Measurements from ENCODE around the gene PTPN9. TPM values are rescaled to one million over a fixed set of nuclear protein-coding genes. Genes with fewer than 3 reads are reported as not detected.
A peak's percentile ranks its signal among the peaks of the same experiment; 100 is the strongest.

The PTPN9 gene
- total RNA-seq, 1 experiment from 2014 or later, result 15.7 TPM

DNA sequence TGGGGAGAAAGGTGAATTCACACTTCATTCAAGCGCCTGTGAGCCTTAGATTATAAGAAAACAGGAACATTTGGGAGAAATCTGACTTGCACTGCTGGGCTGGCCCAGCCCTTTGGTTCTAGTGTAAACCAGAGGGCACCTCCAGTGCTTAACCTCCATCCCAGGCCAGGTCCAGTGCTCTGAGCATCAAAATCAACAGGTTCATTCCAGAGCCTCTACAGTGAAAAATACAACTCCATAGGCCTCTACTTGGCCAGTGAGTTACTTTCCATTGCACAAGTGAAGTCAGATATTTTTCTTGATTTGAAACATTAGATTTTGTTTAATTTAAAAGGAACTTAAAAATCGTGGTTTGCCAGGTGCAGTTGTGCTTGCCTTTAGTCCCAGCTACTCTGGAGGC lies 43.4 kb upstream of the PTPN9 start:
- Histone ChIP-seq H3K9me3 (ENCODE audit: low read length) (no peaks in the 10 kb centered on the region), H4K20me1 (ENCODE audit: low read length) (no peaks in the 10 kb centered on the region), H3K27ac (ENCODE audit: low read length) (no peak overlapping the region), H3K4me3 (ENCODE audit: low read length) (no peak overlapping the region), H3K4me2 (ENCODE audit: low read length) (no peak overlapping the region), H3K36me3 (ENCODE audit: low read depth, low read length) (no peaks in the 10 kb centered on the region), H2AFZ (ENCODE audit: low read length) (no peak overlapping the region), H3K9me2 (replicated peaks; ENCODE audit: low read length) (no peaks in the 10 kb centered on the region), H3K9ac (ENCODE audit: low read length) (no peak overlapping the region), H3K79me2 (ENCODE audit: low read length) (no peaks in the 10 kb centered on the region), H3K4me1 (ENCODE audit: insufficient read depth, low read length) (peaks cover 27% of the 10 kb centered on the region), H3F3A (ENCODE audit: low read length, unreplicated experiment) (peaks cover 15% of the 10 kb centered on the region), H3K27me3 (ENCODE audit: low read length) (no peaks in the 10 kb centered on the region)
- no peak for TF ChIP-seq EZH2phosphoT487 (IDR thresholded peaks at IDR 0.05; ENCODE audit: borderline replicate concordance, low read length)
- no peak for TF ChIP-seq EZH2 (IDR thresholded peaks at IDR 0.05; ENCODE audit: low read length, unreplicated experiment)
- TF ChIP-seq, protein P1, sequence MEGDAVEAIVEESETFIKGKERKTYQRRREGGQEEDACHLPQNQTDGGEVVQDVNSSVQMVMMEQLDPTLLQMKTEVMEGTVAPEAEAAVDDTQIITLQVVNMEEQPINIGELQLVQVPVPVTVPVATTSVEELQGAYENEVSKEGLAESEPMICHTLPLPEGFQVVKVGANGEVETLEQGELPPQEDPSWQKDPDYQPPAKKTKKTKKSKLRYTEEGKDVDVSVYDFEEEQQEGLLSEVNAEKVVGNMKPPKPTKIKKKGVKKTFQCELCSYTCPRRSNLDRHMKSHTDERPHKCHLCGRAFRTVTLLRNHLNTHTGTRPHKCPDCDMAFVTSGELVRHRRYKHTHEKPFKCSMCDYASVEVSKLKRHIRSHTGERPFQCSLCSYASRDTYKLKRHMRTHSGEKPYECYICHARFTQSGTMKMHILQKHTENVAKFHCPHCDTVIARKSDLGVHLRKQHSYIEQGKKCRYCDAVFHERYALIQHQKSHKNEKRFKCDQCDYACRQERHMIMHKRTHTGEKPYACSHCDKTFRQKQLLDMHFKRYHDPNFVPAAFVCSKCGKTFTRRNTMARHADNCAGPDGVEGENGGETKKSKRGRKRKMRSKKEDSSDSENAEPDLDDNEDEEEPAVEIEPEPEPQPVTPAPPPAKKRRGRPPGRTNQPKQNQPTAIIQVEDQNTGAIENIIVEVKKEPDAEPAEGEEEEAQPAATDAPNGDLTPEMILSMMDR (conservative IDR thresholded peaks at IDR 0.05; ENCODE audit: low read depth, low read length), result no peak
- ChIA-PET CTCF (no interaction called here), POLR2A (ENCODE audit: unreplicated experiment) (no interaction called here)
- DNase-seq, result no peak
- ATAC-seq, result no peak
- intact Hi-C loops (cut with micrococcal nuclease), result no loop called here
- no TSS peak for BruUV-seq (replicated peaks)

DNA sequence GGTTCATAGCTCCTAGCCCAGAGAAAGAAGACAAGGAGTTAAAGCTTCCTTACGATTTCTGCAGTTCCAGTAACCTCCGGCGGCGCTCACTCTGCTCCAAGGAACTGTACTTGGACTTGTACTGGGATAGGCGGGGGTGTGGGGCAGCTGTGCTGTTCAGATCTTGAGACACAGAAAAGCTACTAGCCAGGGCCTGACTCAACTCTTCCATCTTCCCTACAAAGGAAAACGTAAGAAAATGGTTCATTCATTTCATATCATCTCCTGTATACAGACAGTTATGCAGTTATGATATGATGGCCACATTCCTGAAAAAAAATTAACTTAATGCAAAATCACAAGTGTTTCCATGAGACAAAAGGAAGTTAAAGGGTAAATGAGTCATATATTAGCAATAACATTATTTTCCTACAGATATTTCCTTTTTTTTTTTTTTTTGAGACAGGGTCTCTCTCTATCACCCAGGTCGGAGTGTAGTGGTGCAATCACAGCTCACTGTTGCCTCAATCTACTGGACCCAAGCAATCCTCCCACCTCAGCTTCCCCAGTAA lies 41.8 kb upstream of the PTPN9 start:
- H3K9ac ChIP-seq (ENCODE audit: low read length), result no peak overlapping the region

More for the DNA sequence above, 41.8 kb upstream of the PTPN9 start:
- H4K20me1 ChIP-seq (ENCODE audit: low read length), result no peaks in the 10 kb centered on the region
- H2AFZ ChIP-seq (ENCODE audit: low read length), result no peak overlapping the region
- no peaks in the 10 kb centered on the region for H3K79me2 ChIP-seq (ENCODE audit: low read length)
- BruUV-seq (replicated peaks), result no TSS peak
- ChIA-PET POLR2A (ENCODE audit: unreplicated experiment) (no interaction called here), CTCF (no interaction called here)
- H3K4me1 ChIP-seq (ENCODE audit: insufficient read depth, low read length), result peaks cover 20% of the 10 kb centered on the region
- intact Hi-C loops (cut with micrococcal nuclease), result no loop called here
- 0 out of 2 replicates have a peak overlapping the region, but pooled peaks have one; percentile 10 for H3K4me2 ChIP-seq (ENCODE audit: low read length)
- TF ChIP-seq, protein P1 (conservative IDR thresholded peaks at IDR 0.05; ENCODE audit: low read depth, low read length), result no peak
- H3K36me3 ChIP-seq (ENCODE audit: low read depth, low read length), result peaks cover 3% of the 10 kb centered on the region; the same call in 1 of the 2 replicates
- no peaks in the 10 kb centered on the region for H3K9me2 ChIP-seq (replicated peaks; ENCODE audit: low read length)
- H3K4me3 ChIP-seq (ENCODE audit: low read length), result no peak overlapping the region
- H3K27ac ChIP-seq (ENCODE audit: low read length), result peak overlapping the region; percentile 6; the same call in 1 of the 2 replicates
- no peaks in the 10 kb centered on the region for H3K9me3 ChIP-seq (ENCODE audit: low read length)
- DNase-seq (no peak), ATAC-seq (peak; percentile 7; the same call in 1 of the 2 replicates)
- H3F3A ChIP-seq (ENCODE audit: low read length, unreplicated experiment), result peaks cover 5% of the 10 kb centered on the region
- no peaks in the 10 kb centered on the region for H3K27me3 ChIP-seq (ENCODE audit: low read length)

Measured in PC-3 (cell line).